WI38 (cell line): ENCODE results near the gene TM9SF2.

ENCODE experiments used
- H3K4me3 ChIP-seq: 2 replicates; pipeline ENCODE4 v1.5.1; 2011; ENCODE audit warnings: low read depth, mild to moderate bottlenecking, control low read depth, low read length
- CTCF ChIP-seq: IDR thresholded peaks from 2 replicates; pipeline ENCODE4 v1.5.1; 2012; ENCODE audit warnings: low read depth, mild to moderate bottlenecking, control low read depth, low read length

Gene TM9SF2

GRCh38 chr13:99465454-99465853 is 35.8 kb upstream of the TM9SF2 start:
- no peak for TF ChIP-seq CTCF
- H3K4me3 ChIP-seq, result no peak overlapping the region

DNA sequence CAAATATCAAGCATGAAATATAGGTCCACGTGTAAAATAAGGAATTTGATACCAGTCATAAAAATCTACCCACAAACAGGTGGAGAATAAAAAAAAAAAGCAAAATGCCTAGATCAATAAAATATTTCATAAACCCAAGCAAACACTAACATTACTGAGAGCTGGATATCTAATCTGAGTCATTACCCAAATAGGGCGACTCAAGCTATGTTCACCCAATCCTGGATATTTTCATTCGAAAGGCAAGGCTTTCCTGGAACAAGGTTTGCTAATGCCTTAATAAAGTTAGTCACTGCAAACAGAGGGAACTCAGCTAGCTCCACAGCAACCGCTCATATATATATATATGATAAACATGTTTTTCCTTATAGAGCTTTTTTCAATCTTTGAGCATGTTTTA is 33.5 kb upstream of the TM9SF2 start:
- no peak for TF ChIP-seq CTCF
- H3K4me3 ChIP-seq, result no peak overlapping the region

- no peak overlapping the region for H3K4me3 ChIP-seq
- TF ChIP-seq CTCF, result no peak
Observed at GRCh38 chr13:99469041-99469440, 32.2 kb upstream of the TM9SF2 start.

GRCh38 chr13:99470027-99470426 is 31.2 kb upstream of the TM9SF2 start:
- no peak overlapping the region for H3K4me3 ChIP-seq
- no peak for TF ChIP-seq CTCF

DNA sequence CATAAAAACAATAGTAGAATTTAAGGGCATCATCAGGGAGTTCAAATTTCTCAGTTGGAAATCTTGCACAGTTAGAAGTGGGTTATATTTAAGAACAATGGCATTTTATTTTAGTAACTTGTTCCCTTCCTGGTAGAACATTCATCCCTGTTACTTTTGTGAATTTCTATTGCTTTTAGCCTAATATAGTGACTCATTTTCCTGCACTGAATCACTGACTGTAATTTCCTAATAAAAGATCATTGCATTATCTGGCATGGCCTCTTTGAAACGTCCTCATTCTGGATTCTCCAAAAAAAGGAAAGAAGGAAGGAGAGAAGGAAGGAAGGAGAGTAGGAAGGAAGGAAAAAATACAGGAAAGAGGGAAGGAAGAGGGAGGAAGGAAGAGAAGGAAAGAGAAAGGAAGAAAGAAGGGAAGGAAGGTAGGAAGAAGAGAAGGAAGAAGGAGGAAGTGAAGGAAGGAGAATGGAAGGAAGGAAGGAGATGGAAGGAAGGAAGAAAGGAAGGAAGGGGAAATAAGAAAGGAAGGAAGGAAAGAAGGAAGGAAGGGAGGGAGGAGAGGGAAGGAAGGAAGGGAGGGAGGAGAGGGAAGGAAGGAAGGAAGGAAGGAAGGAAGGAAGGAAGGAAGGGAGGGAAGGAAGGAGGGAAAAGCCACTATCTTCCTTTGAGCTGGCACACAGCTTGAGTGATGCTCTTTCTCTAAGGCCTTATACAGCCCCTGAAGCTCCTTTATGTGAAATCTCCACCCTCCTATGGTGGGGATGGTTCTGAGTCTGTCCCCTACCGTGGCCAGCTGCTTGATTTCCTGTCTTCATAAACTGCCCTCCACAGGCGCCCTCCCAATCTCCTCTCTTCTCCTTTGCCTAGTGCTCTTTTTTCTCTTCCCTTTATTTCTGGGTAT is 29.8 kb upstream of the TM9SF2 start:
- TF ChIP-seq CTCF, result no peak
- H3K4me3 ChIP-seq, result no peak overlapping the region

GRCh38 chr13:99472122-99472440 is 29.2 kb upstream of the TM9SF2 start:
- H3K4me3 ChIP-seq, result no peak overlapping the region
- no peak for TF ChIP-seq CTCF

DNA sequence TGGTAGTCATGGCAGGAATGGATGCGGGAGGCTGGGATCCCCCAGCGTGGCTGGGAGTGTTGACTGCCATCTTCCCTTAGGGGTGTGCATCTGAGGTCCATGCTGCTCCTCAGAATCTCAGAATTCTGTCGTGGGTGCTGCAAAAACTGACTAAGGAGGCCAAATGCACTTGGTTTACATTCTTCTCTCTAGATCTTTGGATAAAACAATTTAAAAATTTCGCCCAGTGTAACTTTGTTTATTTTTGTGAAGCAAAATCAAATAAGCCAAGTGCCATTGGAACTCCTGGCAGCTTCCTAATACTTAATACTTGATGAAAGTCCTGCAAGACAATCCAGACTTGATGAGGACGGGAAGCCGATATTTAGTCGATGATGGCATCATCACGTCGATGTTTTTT is 27.8 kb upstream of the TM9SF2 start:
- no peak overlapping the region for H3K4me3 ChIP-seq
- no peak for TF ChIP-seq CTCF
